ENCODE measurements around the gene PRRG2.
A peak's percentile ranks its signal among the peaks of the same experiment; 100 is the strongest.

The PRRG2 gene

GRCh38 chr19:49565261-49565660, 15.9 kb upstream of the PRRG2 start:
- Histone ChIP-seq H3K9ac (no peak overlapping the region; the same call in 1 of the 2 replicates), H3K4me3 (IDR thresholded peaks at IDR 0.05; ENCODE audit: insufficient read depth, low read depth, low read length) (no peak overlapping the region), H3K4me2 (peak overlapping the region; percentile 50), H2AFZ (ENCODE audit: low read depth) (no peak overlapping the region), H4K20me1 (ENCODE audit: insufficient read depth) (no peaks in the 10 kb centered on the region), H3K27ac (peak overlapping the region; percentile 37; the same call in 1 of the 2 replicates), H3K79me2 (ENCODE audit: insufficient read depth, low read depth) (peaks cover 45% of the 10 kb centered on the region), H3K36me3 (ENCODE audit: insufficient read depth) (no peaks in the 10 kb centered on the region), H3K27me3 (ENCODE audit: insufficient read depth, low read depth) (no peaks in the 10 kb centered on the region), H3K4me1 (ENCODE audit: low read depth, poor library complexity, severe bottlenecking) (peaks cover 84% of the 10 kb centered on the region)
- TF ChIP-seq CTCF (conservative IDR thresholded peaks at IDR 0.05; ENCODE audit: low read depth, low read length) = no peak

- Histone ChIP-seq H3K27me3 (ENCODE audit: insufficient read depth, low read depth) (no peaks in the 10 kb centered on the region), H3K4me2 (no peak overlapping the region), H3K36me3 (ENCODE audit: insufficient read depth) (no peaks in the 10 kb centered on the region), H4K20me1 (ENCODE audit: insufficient read depth) (no peaks in the 10 kb centered on the region), H2AFZ (ENCODE audit: low read depth) (no peak overlapping the region), H3K79me2 (ENCODE audit: insufficient read depth, low read depth) (peaks cover 45% of the 10 kb centered on the region), H3K27ac (no peak overlapping the region), H3K9ac (no peak overlapping the region), H3K4me3 (IDR thresholded peaks at IDR 0.05; ENCODE audit: insufficient read depth, low read depth, low read length) (no peak overlapping the region), H3K4me1 (ENCODE audit: low read depth, poor library complexity, severe bottlenecking) (peaks cover 89% of the 10 kb centered on the region)
- no peak for TF ChIP-seq CTCF (conservative IDR thresholded peaks at IDR 0.05; ENCODE audit: low read depth, low read length)
These were observed 14.8 kb upstream of the PRRG2 start for GRCh38 chr19:49566302-49566701.

GRCh38 chr19:49567861-49568441, 13.2 kb upstream of the PRRG2 start:
- no peaks in the 10 kb centered on the region for H3K36me3 ChIP-seq (ENCODE audit: insufficient read depth)
- peak overlapping the region; percentile 90 for H3K27ac ChIP-seq
- H3K79me2 ChIP-seq (ENCODE audit: insufficient read depth, low read depth) = peaks cover 45% of the 10 kb centered on the region
- H3K9ac ChIP-seq = peak overlapping the region; percentile 45
- peak overlapping the region; percentile 74 for H3K4me2 ChIP-seq
- no peaks in the 10 kb centered on the region for H4K20me1 ChIP-seq (ENCODE audit: insufficient read depth)
- H3K4me3 ChIP-seq (IDR thresholded peaks at IDR 0.05; ENCODE audit: insufficient read depth, low read depth, low read length) = no peak overlapping the region
- TF ChIP-seq CTCF (conservative IDR thresholded peaks at IDR 0.05; ENCODE audit: low read depth, low read length) = no peak
- peaks cover 91% of the 10 kb centered on the region for H3K4me1 ChIP-seq (ENCODE audit: low read depth, poor library complexity, severe bottlenecking)
- H2AFZ ChIP-seq (ENCODE audit: low read depth) = no peak overlapping the region
- no peaks in the 10 kb centered on the region for H3K27me3 ChIP-seq (ENCODE audit: insufficient read depth, low read depth)

- H3K9ac ChIP-seq = peak overlapping the region; percentile 30; the same call in 1 of the 2 replicates
- H3K27ac ChIP-seq = peak overlapping the region; percentile 90
- peak overlapping the region; percentile 87 for H3K4me2 ChIP-seq
- no peak overlapping the region for H3K4me3 ChIP-seq (IDR thresholded peaks at IDR 0.05; ENCODE audit: insufficient read depth, low read depth, low read length)
- no peak overlapping the region for H2AFZ ChIP-seq (ENCODE audit: low read depth)
- no peaks in the 10 kb centered on the region for H3K27me3 ChIP-seq (ENCODE audit: insufficient read depth, low read depth)
- no peaks in the 10 kb centered on the region for H4K20me1 ChIP-seq (ENCODE audit: insufficient read depth)
- H3K79me2 ChIP-seq (ENCODE audit: insufficient read depth, low read depth) = peaks cover 25% of the 10 kb centered on the region
- TF ChIP-seq CTCF (conservative IDR thresholded peaks at IDR 0.05; ENCODE audit: low read depth, low read length) = peak; percentile 99
- H3K36me3 ChIP-seq (ENCODE audit: insufficient read depth) = no peaks in the 10 kb centered on the region
- H3K4me1 ChIP-seq (ENCODE audit: low read depth, poor library complexity, severe bottlenecking) = peaks cover 78% of the 10 kb centered on the region
These were observed 10.8 kb upstream of the PRRG2 start for GRCh38 chr19:49570138-49570856.
